ENCODE measurements around the gene PLVAP. TPM values are rescaled to one million over a fixed set of nuclear protein-coding genes. Genes with fewer than 3 reads are reported as not detected.

PLVAP gene
- total RNA-seq, 1 donor from 2014 or later = 0.72 TPM

- H3K4me3 Mint-ChIP-seq = peak overlapping the region; percentile 92
- H3K9me3 Mint-ChIP-seq = no peaks in the 10 kb centered on the region
- no peak for TF ChIP-seq CTCF (conservative IDR thresholded peaks at IDR 0.05)
- H3K4me1 Mint-ChIP-seq (ENCODE audit: unreplicated experiment) = peaks cover 33% of the 10 kb centered on the region
- peak; percentile 70 for DNase-seq (ENCODE audit: extremely low spot score, unreplicated experiment)
- no peaks in the 10 kb centered on the region for H3K27me3 Mint-ChIP-seq
- H3K36me3 Mint-ChIP-seq = peaks cover 4% of the 10 kb centered on the region
- H3K27ac Mint-ChIP-seq = peak overlapping the region; percentile 72
These were observed 70.8 kb downstream of the PLVAP start for GRCh38 chr19:17306285-17306714.

- H3K27ac Mint-ChIP-seq = peak within 1 kb of the TSS; percentile 89
- H3K9me3 Mint-ChIP-seq = no peaks in the 10 kb centered on the region
- DNase-seq (ENCODE audit: extremely low spot score, unreplicated experiment) = peak; percentile 98
- H3K27me3 Mint-ChIP-seq = no peaks in the 10 kb centered on the region
- peak; percentile 83 for TF ChIP-seq CTCF (conservative IDR thresholded peaks at IDR 0.05)
- H3K4me1 Mint-ChIP-seq (ENCODE audit: unreplicated experiment) = peaks cover 30% of the 10 kb centered on the region
- H3K36me3 Mint-ChIP-seq = peaks cover 4% of the 10 kb centered on the region
- H3K4me3 Mint-ChIP-seq = peak within 1 kb of the TSS; percentile 92
These were observed 71.4 kb downstream of the PLVAP start, which contains the start of gene MRPL34 for GRCh38 chr19:17305517-17306284. MRPL34 (plus strand) TSS chr19:17305872; CDS start chr19:17305893, 21 bp downstream.

- peak overlapping the region; percentile 92 for H3K4me3 Mint-ChIP-seq
- H3K27ac Mint-ChIP-seq = peak overlapping the region; percentile 89
- peaks cover 25% of the 10 kb centered on the region for H3K4me1 Mint-ChIP-seq (ENCODE audit: unreplicated experiment)
- peaks cover 4% of the 10 kb centered on the region for H3K36me3 Mint-ChIP-seq
- no peak for TF ChIP-seq CTCF (conservative IDR thresholded peaks at IDR 0.05)
- DNase-seq (ENCODE audit: extremely low spot score, unreplicated experiment) = no peak
- H3K9me3 Mint-ChIP-seq = no peaks in the 10 kb centered on the region
- H3K27me3 Mint-ChIP-seq = no peaks in the 10 kb centered on the region
These were observed 72.0 kb downstream of the PLVAP start for GRCh38 chr19:17305216-17305516.

- H3K9me3 Mint-ChIP-seq = no peaks in the 10 kb centered on the region
These were observed 72.5 kb downstream of the PLVAP start for GRCh38 chr19:17304386-17305215.

GRCh38 chr19:17303940-17304267 lies 73.2 kb downstream of the PLVAP start:
- Mint-ChIP-seq H3K9me3 (no peaks in the 10 kb centered on the region), H3K36me3 (no peaks in the 10 kb centered on the region), H3K4me1 (ENCODE audit: unreplicated experiment) (peaks cover 18% of the 10 kb centered on the region), H3K4me3 (peak overlapping the region; percentile 82), H3K27ac (peak overlapping the region; percentile 55), H3K27me3 (no peaks in the 10 kb centered on the region)
- DNase-seq (ENCODE audit: extremely low spot score, unreplicated experiment) = no peak
- no peak for TF ChIP-seq CTCF (conservative IDR thresholded peaks at IDR 0.05)

More at GRCh38 chr19:17304386-17305215, 72.5 kb downstream of the PLVAP start:
- Mint-ChIP-seq H3K36me3 (peaks cover 4% of the 10 kb centered on the region), H3K4me3 (peak overlapping the region; percentile 92), H3K27ac (peak overlapping the region; percentile 89), H3K27me3 (no peaks in the 10 kb centered on the region), H3K4me1 (ENCODE audit: unreplicated experiment) (peaks cover 23% of the 10 kb centered on the region)
- no peak for TF ChIP-seq CTCF (conservative IDR thresholded peaks at IDR 0.05)
- DNase-seq (ENCODE audit: extremely low spot score, unreplicated experiment) = no peak
